HG02678 (cell line): ENCODE results near the gene ENPP1.
A peak's percentile ranks its signal among the peaks of the same experiment; 100 is the strongest.
"Not testable (repeated sequence)": the region's sequence is repeated elsewhere in the genome, so short reads cannot be mapped to it uniquely, and the experiment has no call there.

Experiments used
- ATAC-seq: cut with Tn5 transposase; IDR thresholded peaks from one replicate; pipeline ENCODE4 v1.9.1; 2021; ENCODE audit warnings: mild to moderate bottlenecking, moderate library complexity; ENCODE audit not compliant: unreplicated experiment

ENPP1 gene

GRCh38 chr6:131914234-131914633 lies 106.4 kb downstream of the ENPP1 start:
- ATAC-seq, result no peak

- ATAC-seq, result peak; percentile 85
Measured at GRCh38 chr6:131914967-131915751, 107.3 kb downstream of the ENPP1 start.

GRCh38 chr6:131916091-131916796 lies 108.4 kb downstream of the ENPP1 start:
- not testable (repeated sequence) for ATAC-seq

GRCh38 chr6:131916847-131917246 lies 109.0 kb downstream of the ENPP1 start:
- ATAC-seq, result no peak

- ATAC-seq, result no peak
Measured at GRCh38 chr6:131917318-131917717, 109.5 kb downstream of the ENPP1 start.

DNA sequence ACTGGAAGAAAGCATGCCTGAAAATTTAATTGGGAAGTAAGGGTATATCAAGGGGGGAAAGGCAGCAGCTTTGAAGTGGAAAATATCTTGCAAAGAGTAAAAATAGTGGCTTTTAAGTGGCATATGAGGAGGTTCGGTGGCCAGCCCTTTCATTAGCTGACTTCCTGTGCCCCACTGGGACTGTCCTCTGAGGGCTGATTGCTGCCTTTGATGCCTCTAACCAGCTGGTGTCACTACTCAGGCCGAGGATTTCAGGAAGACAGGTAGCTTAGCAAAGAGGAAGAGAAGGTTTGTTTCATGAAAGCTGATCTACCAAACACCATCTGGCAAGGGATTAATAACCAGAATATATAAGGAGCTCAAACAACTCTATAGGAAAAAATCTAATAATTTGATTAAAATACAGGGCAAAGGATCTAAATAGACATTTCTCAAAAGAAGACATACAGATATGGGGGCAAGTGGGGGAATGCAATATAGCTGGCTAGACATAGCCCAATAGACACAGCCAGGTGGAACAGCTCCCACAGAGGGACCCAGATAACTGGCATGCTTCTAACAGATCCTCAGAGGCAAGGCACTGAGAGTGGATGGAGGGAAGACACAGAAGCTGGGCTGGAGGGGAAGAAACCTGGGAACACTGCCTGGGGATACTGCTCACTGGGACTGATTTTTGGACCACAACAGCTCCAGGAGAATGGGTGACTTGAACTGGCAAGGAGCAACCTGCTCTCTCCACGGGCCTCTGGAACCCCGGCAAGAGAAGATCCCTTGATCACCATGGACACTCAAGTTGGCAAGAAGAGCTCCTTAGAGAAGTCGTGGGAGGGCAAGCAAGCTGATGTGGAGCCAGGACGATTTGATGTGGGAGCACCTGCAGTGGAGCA lies 110.2 kb downstream of the ENPP1 start:
- no peak for ATAC-seq

GRCh38 chr6:131918650-131919355 lies 111.0 kb downstream of the ENPP1 start:
- no peak for ATAC-seq

DNA sequence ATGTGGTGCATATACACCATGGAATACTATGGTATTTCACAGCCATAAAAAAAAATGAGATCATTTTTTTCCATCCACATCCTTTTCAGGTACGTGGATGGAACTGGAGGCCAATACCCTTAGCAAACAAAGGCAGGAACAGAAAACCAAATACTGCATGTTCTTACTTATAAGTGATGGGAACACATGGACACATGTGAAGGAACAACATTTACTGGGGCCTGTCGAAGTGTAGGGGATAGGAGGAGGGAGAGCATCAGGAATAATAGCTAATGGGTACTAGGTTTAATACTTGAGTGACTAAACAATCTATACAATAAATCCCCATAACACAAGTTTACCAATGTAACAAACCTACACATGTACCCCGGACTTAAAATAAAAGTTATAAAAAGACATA lies 112.8 kb downstream of the ENPP1 start:
- no peak for ATAC-seq

DNA sequence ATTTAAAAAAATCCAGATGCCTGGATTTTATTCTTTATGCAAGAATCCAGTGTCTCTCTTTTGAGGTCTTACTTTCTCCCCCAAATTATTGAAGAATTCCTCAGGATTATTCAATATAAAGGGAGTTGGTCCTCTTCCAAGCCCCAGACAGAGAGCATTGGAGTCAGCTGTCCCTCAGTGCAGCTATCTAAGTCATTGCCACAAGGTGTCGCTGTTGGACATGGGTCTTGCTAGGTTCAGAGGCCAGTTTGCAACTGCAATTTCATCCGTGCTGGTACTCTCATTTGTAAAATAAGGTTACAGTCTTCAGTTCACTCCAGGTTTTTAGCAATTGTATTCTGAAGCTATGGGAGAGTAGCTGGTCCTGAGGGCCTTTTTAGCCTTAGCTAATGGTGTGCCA lies 115.5 kb downstream of the ENPP1 start:
- peak; percentile 55 for ATAC-seq

- ATAC-seq, result no peak
Measured at GRCh38 chr6:131924881-131925474, 117.2 kb downstream of the ENPP1 start.

GRCh38 chr6:131929264-131929663 lies 121.4 kb downstream of the ENPP1 start:
- ATAC-seq, result no peak

DNA sequence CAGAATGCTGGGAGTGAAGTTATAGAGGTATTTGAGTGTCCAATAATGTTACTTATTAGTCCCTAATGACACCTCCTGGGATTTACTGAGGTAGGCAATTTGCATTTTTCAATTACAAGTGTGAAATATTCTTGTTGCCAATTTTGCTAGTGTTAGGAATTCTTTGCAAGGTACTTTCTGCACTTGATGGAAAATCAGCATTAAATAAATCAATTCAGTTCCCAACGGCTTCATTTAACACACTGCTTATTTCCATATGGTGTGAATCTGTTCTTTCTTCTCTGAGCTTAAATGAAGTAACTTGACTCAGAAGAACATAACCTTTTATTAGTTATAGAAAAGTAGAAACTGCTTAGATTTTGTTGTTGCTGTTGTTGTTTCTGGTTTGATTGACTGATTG lies 122.2 kb downstream of the ENPP1 start:
- no peak for ATAC-seq

GRCh38 chr6:131931063-131931750 lies 123.4 kb downstream of the ENPP1 start:
- no peak for ATAC-seq

GRCh38 chr6:131936156-131936555 lies 128.3 kb downstream of the ENPP1 start:
- ATAC-seq, result no peak

DNA sequence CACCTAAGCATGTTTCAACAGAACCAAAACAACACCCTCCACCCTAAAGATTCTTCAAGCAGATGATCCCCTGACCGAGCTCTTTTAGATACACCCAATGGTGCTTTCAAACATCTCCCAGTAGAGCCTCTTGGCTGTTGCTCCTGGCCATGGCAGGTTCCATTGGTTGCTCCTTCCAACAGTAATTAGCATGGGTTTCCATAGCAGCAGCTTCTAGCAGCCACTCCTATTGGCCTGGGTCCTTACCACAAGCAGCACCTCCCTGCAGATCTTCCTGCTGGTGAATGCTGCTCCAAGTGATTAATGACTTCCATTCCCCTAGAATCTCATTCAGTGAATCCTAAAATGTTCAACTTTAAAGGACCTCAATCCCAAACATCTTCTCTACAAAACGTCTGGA lies 129.4 kb downstream of the ENPP1 start:
- ATAC-seq, result no peak

DNA sequence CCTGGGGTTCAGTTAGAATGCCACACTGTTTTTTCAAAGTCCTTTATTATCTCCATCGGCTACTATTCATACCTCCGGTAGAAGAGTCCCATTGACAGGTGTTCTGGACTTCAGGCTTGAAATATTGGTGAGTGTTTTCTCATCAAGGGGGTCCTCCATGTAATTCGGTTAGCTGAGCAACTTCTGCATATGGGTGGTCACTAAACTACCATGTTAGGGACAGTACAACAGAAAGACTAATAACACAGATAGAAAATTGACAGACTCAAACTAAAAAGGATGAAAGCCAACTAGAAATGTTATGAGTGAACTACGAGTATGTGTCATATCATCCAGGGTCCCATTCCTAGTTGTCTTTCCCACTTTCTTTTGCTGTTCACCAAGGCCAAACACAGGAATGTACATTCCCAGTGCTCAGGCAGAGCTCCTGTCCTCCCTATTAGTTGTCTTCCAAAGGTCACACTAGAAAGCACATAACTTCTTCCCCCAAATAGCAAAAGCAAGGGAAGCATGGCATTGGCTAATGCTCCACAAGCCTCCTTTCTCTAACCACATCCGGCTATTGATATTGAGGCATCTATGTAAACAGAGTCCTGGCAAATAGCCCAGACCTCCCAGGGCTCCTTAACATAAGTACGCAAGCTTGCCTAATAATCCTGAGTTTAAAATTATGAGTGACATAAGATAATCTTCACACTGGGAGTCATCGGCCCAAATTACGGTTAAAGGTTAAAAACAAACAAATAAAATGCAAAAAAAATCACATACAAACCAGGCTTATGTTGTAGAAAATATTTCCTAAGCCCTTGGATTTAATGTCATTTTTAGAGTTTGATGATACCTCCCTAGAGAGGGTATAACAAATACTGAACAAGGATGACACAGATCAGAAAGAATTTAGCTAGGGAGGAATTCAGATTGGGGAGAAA lies 130.1 kb downstream of the ENPP1 start:
- ATAC-seq, result no peak
